K562 (cell line): ENCODE results near the gene MPI. TPM values are rescaled to one million over a fixed set of nuclear protein-coding genes. Genes with fewer than 3 reads are reported as not detected.

ENCODE experiments used
- ATAC-seq: fragments of 200-7000 bp; cut with Tn5 transposase; 3 replicates; pipeline ENCODE4 v1.9.1; 2020; ENCODE audit warnings: moderate library complexity
- BruUV-seq: library from RNA; stranded (reverse); fragments of 400-500 nt; replicated peaks from 2 replicates; lab custom pipeline; 2021; lab: Mats Ljungman, UMichigan
- CTCF ChIA-PET: fragments of 300-600 bp; formaldehyde crosslinking; extraction: SDS; loops from one replicate; lab custom pipeline; 2021; ENCODE audit warnings: low intra/inter-chr PET ratio; lab: Yijun Ruan, JAX
- POLR2A ChIA-PET: fragments of 300-600, 350-650 bp; sonication (Branson Sonifier 250); formaldehyde crosslinking; extraction: SDS; loops from one replicate; lab custom pipeline; 2021; ENCODE audit warnings: antibody characterized with exemption, inconsistent platforms; lab: Yijun Ruan, JAX
- DNase-seq, 4 experiments: peaks; one replicate each; pipeline versions ENCODE4 v3.0.0 to v3.0.0-alpha.2; 2011 to 2018; ENCODE audit warnings: low spot score in 3 of 4, mixed read lengths in 3 of 4; ENCODE audit errors: extremely low read depth in 1 of 4
- FAIRE-seq: peaks from 2 replicates; lab custom pipeline; 2011; peaks lifted over from hg19 to GRCh38; lab: Jason Lieb, UNC
- H2AFZ ChIP-seq: 2 replicates; pipeline ENCODE4 v1.6.0; 2011; ENCODE audit warnings: low read depth, low read length, control low read depth, inconsistent platforms
- H3K27ac ChIP-seq: fragments of 200-600 bp; 3 replicates; pipeline ENCODE4 v1.8.0; 2011; ENCODE audit warnings: low read depth, mild to moderate bottlenecking, control low read depth, inconsistent platforms, low read length, moderate library complexity, mixed read lengths; ENCODE audit errors: extremely low read depth
- H3K27me3 ChIP-seq, 2 experiments: fragments of 300-600 bp in 1 of 2; 2 replicates in 1 of 2; 3 replicates in 1 of 2; pipeline versions ENCODE4 v1.6.0 to v1.8.0; 2011; ENCODE audit warnings: inconsistent platforms in 2 of 2, low read length in 2 of 2, mild to moderate bottlenecking in 1 of 2, mixed read lengths in 1 of 2, moderate library complexity in 1 of 2; ENCODE audit not compliant: control insufficient read depth in 2 of 2, insufficient read depth in 2 of 2
- H3K36me3 ChIP-seq: fragments of 300-600 bp; 3 replicates; pipeline ENCODE4 v1.8.0; 2011; ENCODE audit warnings: mild to moderate bottlenecking, low read length, inconsistent platforms; ENCODE audit not compliant: control insufficient read depth, insufficient read depth
- H3K4me1 ChIP-seq, 2 experiments: fragments of 200-600 bp in 1 of 2; replicated peaks in 1 of 2; 2 replicates in 1 of 2; 3 replicates in 1 of 2; pipeline versions ENCODE4 v1.5.1 to v1.8.0; 2011; ENCODE audit warnings: inconsistent platforms in 2 of 2, low read length in 2 of 2, mild to moderate bottlenecking in 1 of 2, mixed read lengths in 1 of 2, moderate library complexity in 1 of 2; ENCODE audit not compliant: control insufficient read depth in 2 of 2, insufficient read depth in 2 of 2
- H3K4me2 ChIP-seq: 2 replicates; pipeline ENCODE4 v1.6.1; 2011; ENCODE audit warnings: low read length, control low read depth, inconsistent platforms, mixed read lengths; ENCODE audit not compliant: insufficient read depth
- H3K4me3 ChIP-seq: fragments of 200-600 bp; sonication (generic), shearing (Covaris generic); 2 replicates; pipeline ENCODE4 v1.5.1; 2016; ENCODE audit warnings: control low read depth, inconsistent platforms
- H3K79me2 ChIP-seq: fragments of 200-600 bp; 3 replicates; pipeline ENCODE4 v1.8.0; 2011; ENCODE audit warnings: low read length, inconsistent platforms; ENCODE audit not compliant: control insufficient read depth, insufficient read depth
- H3K9ac ChIP-seq, 2 experiments: 2 replicates each; pipeline versions ENCODE4 v1.6.0 to v1.6.1; 2011; ENCODE audit warnings: low read depth in 2 of 2, low read length in 2 of 2, control low read depth in 1 of 2, inconsistent platforms in 1 of 2, mild to moderate bottlenecking in 1 of 2, mixed read lengths in 1 of 2; ENCODE audit not compliant: insufficient read depth in 1 of 2
- H3K9me1 ChIP-seq: one replicate; pipeline ENCODE4 v1.6.0; 2011; ENCODE audit warnings: inconsistent platforms, mild to moderate bottlenecking, low read length, moderate library complexity; ENCODE audit not compliant: control insufficient read depth, insufficient read depth
- H3K9me3 ChIP-seq: replicated peaks from 2 replicates; pipeline ENCODE4 v1.5.1; 2011; ENCODE audit warnings: low read depth, low read length, inconsistent platforms; ENCODE audit not compliant: control insufficient read depth, insufficient read depth
- H4K20me1 ChIP-seq: replicated peaks from 2 replicates; pipeline ENCODE4 v1.6.1; 2011; ENCODE audit warnings: low read length, inconsistent platforms, mixed read lengths; ENCODE audit not compliant: control insufficient read depth, insufficient read depth
- CEBPB ChIP-seq: fragments of 450-650 bp; IDR thresholded peaks from 2 replicates; pipeline ENCODE4 v1.6.1; 2016; ENCODE audit warnings: missing genetic modification characterization, missing compliant biosample characterization
- CTBP1 ChIP-seq: fragments of 450-650 bp; IDR thresholded peaks from 2 replicates; pipeline ENCODE4 v1.6.1; 2016; ENCODE audit warnings: borderline replicate concordance
- ETV6 ChIP-seq, 3 experiments: fragments of 150-350 bp in 1 of 3; sonication (generic) in 1 of 3; formaldehyde crosslinking in 1 of 3; IDR thresholded peaks; 2 replicates each; pipeline versions ENCODE4 v1.6.1 to v1.8.0; 2014 to 2022; ENCODE audit warnings: borderline replicate concordance in 2 of 3, low read depth in 2 of 3, antibody characterized with exemption in 1 of 3, low read length in 1 of 3, mild to moderate bottlenecking in 1 of 3, missing genetic modification reagents in 1 of 3
- FOXP1 ChIP-seq: sonication (generic); formaldehyde crosslinking; IDR thresholded peaks from 2 replicates; pipeline ENCODE4 v1.8.0; 2022; ENCODE audit warnings: mild to moderate bottlenecking, missing genetic modification reagents
- NCOA2 ChIP-seq, 2 experiments: fragments of 450-650 bp; IDR thresholded peaks; 2 replicates each; pipeline ENCODE4 v1.6.1; 2018; ENCODE audit warnings: mild to moderate bottlenecking in 2 of 2, moderate library complexity in 1 of 2; ENCODE audit not compliant: partially characterized antibody in 2 of 2
- NKRF ChIP-seq: fragments of 450-650 bp; IDR thresholded peaks from 2 replicates; pipeline ENCODE4 v1.6.1; 2016; ENCODE audit warnings: borderline replicate concordance
- POU5F1 ChIP-seq: fragments of 150-350 bp; IDR thresholded peaks from 2 replicates; pipeline ENCODE4 v1.6.1; 2014; ENCODE audit warnings: borderline replicate concordance, low read length, low read depth, mild to moderate bottlenecking; ENCODE audit not compliant: partially characterized antibody
- SAFB2 ChIP-seq: fragments of 200-400 bp; formaldehyde crosslinking; IDR thresholded peaks from 2 replicates; pipeline ENCODE4 v1.6.1; 2018; ENCODE audit warnings: borderline replicate concordance, low read length, low read depth, moderate library complexity; ENCODE audit not compliant: severe bottlenecking
- SMARCC2 ChIP-seq: fragments of 450-650 bp; IDR thresholded peaks from 2 replicates; pipeline ENCODE4 v1.6.1; 2017; ENCODE audit warnings: antibody characterized with exemption, moderate library complexity, mild to moderate bottlenecking, low read depth
- STAG1 ChIP-seq: sonication (generic); formaldehyde crosslinking; IDR thresholded peaks from 2 replicates; pipeline ENCODE4 v1.5.0; 2020; ENCODE audit warnings: missing genetic modification reagents, borderline replicate concordance
- ZNF121 ChIP-seq: sonication (generic); formaldehyde crosslinking; conservative IDR thresholded peaks from 2 replicates; pipeline ENCODE4 v1.8.0; 2022; ENCODE audit warnings: missing genetic modification reagents
- ZSCAN29 ChIP-seq: fragments of 450-650 bp; IDR thresholded peaks from 2 replicates; pipeline ENCODE4 v1.6.1; 2017
- WGBS: fragments of 100-300 bp; shearing (Covaris generic); methylation state at CpG from one replicate; pipeline ENCODE4 v1.1.6; 2016; ENCODE audit warnings: low coverage, mixed read lengths; ENCODE audit not compliant: insufficient coverage; ENCODE audit errors: missing lambda C conversion rate; 5-methylcytosine and 5-hydroxymethylcytosine counted together
- in situ Hi-C: fragments of 300-500 bp; cut with MboI; formaldehyde crosslinking; loops from 4 replicates; pipeline ENCODE4 v1.15.0; 2018; ENCODE audit warnings: inconsistent platforms, mixed read lengths
- intact Hi-C: fragments of 100-400 bp; cut with micrococcal nuclease; formaldehyde crosslinking; loops from 2 replicates; pipeline ENCODE4 v1.14.2; 2022
- polyA plus RNA-seq, 8 experiments: library from polyadenylated mRNA; depleted of rRNA in 4 of 8; stranded (reverse) in 5 of 8; unstranded in 3 of 8; fragments of >200 nt; fragmentation: Nextera tagmentation in 2 of 8; fragmentation: Illumina TruSeq in 1 of 8; extraction: Ambion mirVana in 2 of 8; extraction: Trizol in 1 of 8; gene quantifications; 2 replicates each; pipeline versions ENCODE4 v1.2.1 to v1.2.3, GENCODE V29; 2011 to 2014; ENCODE audit warnings: inconsistent platforms in 1 of 8, missing spikeins in 1 of 8
- total RNA-seq, 7 experiments: library from RNA; depleted of rRNA in 6 of 7; stranded (reverse); fragments of >200 nt in 6 of 7; fragmentation: Illumina TruSeq in 2 of 7; extraction: Trizol in 2 of 7; gene quantifications; 2 replicates each; pipeline versions ENCODE4 v1.2.1 to v1.2.3, GENCODE V29; 2011 to 2021; ENCODE audit warnings: low replicate concordance in 1 of 7
- TF ChIP-seq, protein P1 (sequence below): IDR thresholded peaks from 3 replicates; pipeline ENCODE4 v1.6.1; 2011; ENCODE audit warnings: borderline replicate concordance, mild to moderate bottlenecking, moderate library complexity; ENCODE audit not compliant: insufficient read length; ENCODE audit errors: extremely low read depth
- TF ChIP-seq, protein P2 (sequence below): fragments of 450-650 bp; conservative IDR thresholded peaks from 2 replicates; pipeline ENCODE4 v1.6.1; 2016; ENCODE audit warnings: missing genetic modification characterization, low read depth, mild to moderate bottlenecking, missing compliant biosample characterization, moderate library complexity

Gene MPI
- total and polyA plus RNA-seq, 9 of the 15 experiments (the other 6 are each of a cell fraction or from before 2014, with no cell fraction given): 30.7 to 105 (median 40.5) TPM

GRCh38 chr15:74873756-74874424, 16.0 kb upstream of the MPI start (continued):
- peak; percentile 51 for TF ChIP-seq CEBPB
- peak; percentile 41; the same call in 1 of the 2 replicates for TF ChIP-seq CTBP1
- no peak for TF ChIP-seq ETV6 (IDR thresholded peaks at IDR 0.05; ENCODE audit: borderline replicate concordance in 1 of 2, low read depth in 2 of 2, low read length in 1 of 2)
- no peak for TF ChIP-seq ETV6 (CRISPR knock-in tag; IDR thresholded peaks at IDR 0.05; ENCODE audit: borderline replicate concordance)
- no peak for TF ChIP-seq POU5F1
- TF ChIP-seq NKRF: 0 out of 2 replicates have a peak, but pooled peaks have one; percentile 20
- TF ChIP-seq ZNF121 (CRISPR knock-in tag): peak; percentile 87

GRCh38 chr15:74878273-74878672, 11.6 kb upstream of the MPI start:
- WGBS: 49% methylated on average over 4 of the region's 4 CpGs
- POLR2A ChIA-PET: interaction anchor here (0.6 kb wide), 1 partner anchor 11 kb away, joined by 3 read pairs; no protein-coding TSS in a partner anchor
- H2AFZ ChIP-seq: no peak overlapping the region
- no peak overlapping the region for H3K4me3 ChIP-seq
- H3K27ac ChIP-seq: no peak overlapping the region
- BruUV-seq: no TSS peak
- intact Hi-C loops: no loop called here
- no peak overlapping the region for H3K4me2 ChIP-seq
- H3K36me3 ChIP-seq: no peaks in the 10 kb centered on the region
- ATAC-seq (no peak), FAIRE-seq (no peak), DNase-seq (no peak)
- no peaks in the 10 kb centered on the region for H4K20me1 ChIP-seq
- H3K27me3 ChIP-seq: no peaks in the 10 kb centered on the region
- in situ Hi-C loops: no loop called here
- H3K9ac ChIP-seq: no peak overlapping the region
- H3K4me1 ChIP-seq: peaks cover 0 to 6% of the 10 kb centered on the region in 2 experiments; a peak in 2 of 5 replicates
- peaks cover 6% of the 10 kb centered on the region; the same call in 1 of the 2 replicates for H3K9me3 ChIP-seq
- no peaks in the 10 kb centered on the region for H3K79me2 ChIP-seq
- CTCF ChIA-PET: no interaction called here
- H3K9me1 ChIP-seq: no peaks in the 10 kb centered on the region
- TF ChIP-seq SMARCC2: no peak
- TF ChIP-seq, protein P1, sequence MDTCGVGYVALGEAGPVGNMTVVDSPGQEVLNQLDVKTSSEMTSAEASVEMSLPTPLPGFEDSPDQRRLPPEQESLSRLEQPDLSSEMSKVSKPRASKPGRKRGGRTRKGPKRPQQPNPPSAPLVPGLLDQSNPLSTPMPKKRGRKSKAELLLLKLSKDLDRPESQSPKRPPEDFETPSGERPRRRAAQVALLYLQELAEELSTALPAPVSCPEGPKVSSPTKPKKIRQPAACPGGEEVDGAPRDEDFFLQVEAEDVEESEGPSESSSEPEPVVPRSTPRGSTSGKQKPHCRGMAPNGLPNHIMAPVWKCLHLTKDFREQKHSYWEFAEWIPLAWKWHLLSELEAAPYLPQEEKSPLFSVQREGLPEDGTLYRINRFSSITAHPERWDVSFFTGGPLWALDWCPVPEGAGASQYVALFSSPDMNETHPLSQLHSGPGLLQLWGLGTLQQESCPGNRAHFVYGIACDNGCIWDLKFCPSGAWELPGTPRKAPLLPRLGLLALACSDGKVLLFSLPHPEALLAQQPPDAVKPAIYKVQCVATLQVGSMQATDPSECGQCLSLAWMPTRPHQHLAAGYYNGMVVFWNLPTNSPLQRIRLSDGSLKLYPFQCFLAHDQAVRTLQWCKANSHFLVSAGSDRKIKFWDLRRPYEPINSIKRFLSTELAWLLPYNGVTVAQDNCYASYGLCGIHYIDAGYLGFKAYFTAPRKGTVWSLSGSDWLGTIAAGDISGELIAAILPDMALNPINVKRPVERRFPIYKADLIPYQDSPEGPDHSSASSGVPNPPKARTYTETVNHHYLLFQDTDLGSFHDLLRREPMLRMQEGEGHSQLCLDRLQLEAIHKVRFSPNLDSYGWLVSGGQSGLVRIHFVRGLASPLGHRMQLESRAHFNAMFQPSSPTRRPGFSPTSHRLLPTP: no peak
- no peak for TF ChIP-seq SAFB2
- no peak for TF ChIP-seq STAG1 (CRISPR knock-in tag)
- no peak for TF ChIP-seq FOXP1
- TF ChIP-seq NCOA2 (IDR thresholded peaks at IDR 0.05; ENCODE audit: partially characterized antibody in 2 of 2): no peak
- TF ChIP-seq ZSCAN29: no peak
- TF ChIP-seq, protein P2, sequence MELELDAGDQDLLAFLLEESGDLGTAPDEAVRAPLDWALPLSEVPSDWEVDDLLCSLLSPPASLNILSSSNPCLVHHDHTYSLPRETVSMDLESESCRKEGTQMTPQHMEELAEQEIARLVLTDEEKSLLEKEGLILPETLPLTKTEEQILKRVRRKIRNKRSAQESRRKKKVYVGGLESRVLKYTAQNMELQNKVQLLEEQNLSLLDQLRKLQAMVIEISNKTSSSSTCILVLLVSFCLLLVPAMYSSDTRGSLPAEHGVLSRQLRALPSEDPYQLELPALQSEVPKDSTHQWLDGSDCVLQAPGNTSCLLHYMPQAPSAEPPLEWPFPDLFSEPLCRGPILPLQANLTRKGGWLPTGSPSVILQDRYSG: no peak
